Measurements from ENCODE around the gene ZNF770.

Gene ZNF770, protein sequence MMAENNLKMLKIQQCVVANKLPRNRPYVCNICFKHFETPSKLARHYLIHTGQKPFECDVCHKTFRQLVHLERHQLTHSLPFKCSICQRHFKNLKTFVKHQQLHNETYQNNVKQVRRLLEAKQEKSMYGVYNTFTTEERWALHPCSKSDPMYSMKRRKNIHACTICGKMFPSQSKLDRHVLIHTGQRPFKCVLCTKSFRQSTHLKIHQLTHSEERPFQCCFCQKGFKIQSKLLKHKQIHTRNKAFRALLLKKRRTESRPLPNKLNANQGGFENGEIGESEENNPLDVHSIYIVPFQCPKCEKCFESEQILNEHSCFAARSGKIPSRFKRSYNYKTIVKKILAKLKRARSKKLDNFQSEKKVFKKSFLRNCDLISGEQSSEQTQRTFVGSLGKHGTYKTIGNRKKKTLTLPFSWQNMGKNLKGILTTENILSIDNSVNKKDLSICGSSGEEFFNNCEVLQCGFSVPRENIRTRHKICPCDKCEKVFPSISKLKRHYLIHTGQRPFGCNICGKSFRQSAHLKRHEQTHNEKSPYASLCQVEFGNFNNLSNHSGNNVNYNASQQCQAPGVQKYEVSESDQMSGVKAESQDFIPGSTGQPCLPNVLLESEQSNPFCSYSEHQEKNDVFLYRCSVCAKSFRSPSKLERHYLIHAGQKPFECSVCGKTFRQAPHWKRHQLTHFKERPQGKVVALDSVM

DNA sequence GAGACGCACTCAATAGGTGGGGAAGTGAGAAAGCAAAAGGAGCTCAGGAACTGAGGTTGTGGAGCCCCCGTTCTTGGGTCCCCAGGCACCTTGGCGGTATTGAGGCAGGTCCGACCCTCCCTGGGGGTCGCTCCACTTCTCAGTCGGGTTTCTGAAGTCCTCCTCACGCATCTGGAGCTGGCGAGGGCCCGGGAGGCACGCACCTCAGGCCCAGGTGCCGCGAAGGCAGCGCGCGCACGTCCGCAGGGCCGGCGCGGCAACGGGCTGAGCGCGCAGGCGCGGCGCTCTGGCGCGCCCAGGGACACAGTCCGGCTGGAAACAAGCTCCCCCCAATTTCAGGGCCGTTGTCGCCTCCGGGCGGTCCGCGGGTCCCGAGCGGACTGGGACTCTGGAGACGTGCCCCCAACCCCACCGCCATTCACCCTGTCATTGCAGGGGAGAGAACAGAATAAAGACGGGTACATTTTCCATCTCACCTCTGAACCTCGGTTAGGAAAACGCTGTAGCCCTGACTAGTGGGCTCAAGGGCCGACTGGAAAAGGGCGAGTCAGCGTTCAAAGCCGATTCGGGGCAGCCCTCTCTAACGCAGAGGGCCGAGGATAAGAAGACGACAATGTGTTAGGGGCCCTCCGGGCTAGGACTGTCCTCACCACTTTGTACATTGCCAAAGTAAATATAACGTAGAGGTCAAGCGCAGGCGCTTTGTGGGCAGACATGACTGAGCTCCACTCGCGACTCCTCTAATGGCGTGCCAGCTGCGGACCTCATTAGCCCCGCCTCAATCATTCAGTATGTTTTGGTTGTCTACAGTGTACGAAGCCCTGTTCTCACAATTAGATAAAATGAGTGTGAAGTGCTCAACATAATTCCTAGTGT, at the start of gene ZNF770:
ZNF770 (minus strand) TSS at position 261 of the 876 bp plus-strand sequence. CDS start 4,853 bp downstream, outside the sequence.
- peak; percentile 35 for DNase-seq

DNA sequence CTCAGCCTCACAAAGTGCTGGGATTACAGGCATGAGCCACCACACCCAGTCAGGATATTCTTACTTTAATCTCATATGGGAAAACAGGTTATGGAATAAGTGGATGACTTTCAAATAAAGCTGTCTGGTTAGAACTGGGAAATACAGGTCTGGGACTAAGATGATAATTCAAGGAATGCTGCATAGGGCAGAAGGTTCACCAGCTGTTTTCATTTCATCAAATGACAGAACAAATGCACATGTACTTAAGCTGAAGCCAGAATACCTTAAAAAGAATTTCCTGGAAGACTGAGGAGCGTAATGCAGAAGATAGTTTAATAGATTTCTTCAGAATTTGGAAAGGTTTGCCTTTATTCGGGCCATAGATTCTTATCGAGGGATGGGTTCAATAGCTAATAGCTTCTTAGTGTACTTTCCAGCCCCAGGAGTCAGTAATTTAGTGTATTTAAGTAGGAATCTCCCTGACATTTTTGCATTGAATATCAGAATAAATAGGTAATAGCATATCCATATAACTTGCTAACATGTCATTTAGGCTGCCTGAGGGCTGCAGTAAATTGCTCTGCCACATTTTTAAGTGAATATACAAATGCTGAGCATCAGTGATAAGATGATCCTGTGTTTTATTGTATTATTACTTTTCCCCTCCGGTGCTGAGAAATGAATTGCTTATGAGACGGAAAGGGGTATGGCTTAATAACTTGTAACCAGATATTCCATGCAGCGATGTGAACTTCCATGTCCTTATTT, 40.3 kb upstream of the ZNF770 start:
- DNase-seq = no peak

GRCh38 chr15:35023804-35024203, 35.7 kb upstream of the ZNF770 start:
- DNase-seq = no peak

GRCh38 chr15:35020974-35021373, 32.9 kb upstream of the ZNF770 start:
- DNase-seq = no peak

DNA sequence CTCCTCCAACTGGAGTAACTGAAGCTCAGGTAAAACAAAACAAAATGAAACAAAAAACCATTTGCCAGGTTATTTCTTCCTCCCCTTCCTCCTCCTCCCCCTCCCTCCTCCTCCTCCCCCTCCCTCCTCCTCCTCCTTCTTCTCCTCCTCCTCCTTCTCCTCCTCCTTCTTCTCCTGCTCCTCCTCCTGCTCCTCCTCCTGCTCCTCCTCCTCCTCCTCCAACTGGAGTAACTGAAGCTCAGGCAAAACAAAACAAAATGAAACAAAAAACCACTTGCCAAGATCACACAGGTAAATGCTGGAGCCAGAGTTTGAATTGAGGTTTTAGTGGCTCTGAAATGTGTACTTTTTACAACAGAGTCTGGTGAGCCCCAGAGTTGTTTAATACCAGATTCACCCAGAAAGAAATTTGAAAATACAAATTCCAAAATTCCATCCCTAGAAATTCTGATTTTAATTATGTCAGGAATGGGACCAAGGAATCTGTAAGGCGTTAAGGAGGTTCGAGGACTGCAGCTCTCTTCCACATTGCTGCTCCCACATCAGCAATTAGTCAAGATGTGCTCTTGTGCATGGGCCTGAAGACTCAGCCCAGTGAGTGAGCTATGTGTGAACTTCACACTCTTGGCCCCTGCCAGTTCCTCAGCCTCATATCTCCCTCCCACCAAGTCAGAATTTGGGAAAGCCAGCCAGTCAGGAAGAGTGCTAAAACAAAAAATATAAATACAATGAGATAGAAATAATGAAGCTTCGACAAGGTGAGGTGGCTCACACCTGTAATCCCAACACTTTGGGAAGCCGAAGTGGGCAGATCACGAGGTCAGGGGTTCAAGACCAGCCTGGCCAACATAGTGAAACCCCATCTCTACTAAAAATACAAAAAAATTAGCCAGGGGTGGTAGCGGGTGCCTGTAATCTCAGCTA, 31.6 kb upstream of the ZNF770 start:
- DNase-seq = peak; percentile 16

GRCh38 chr15:35014241-35014640, 26.2 kb upstream of the ZNF770 start:
- DNase-seq = no peak

DNA sequence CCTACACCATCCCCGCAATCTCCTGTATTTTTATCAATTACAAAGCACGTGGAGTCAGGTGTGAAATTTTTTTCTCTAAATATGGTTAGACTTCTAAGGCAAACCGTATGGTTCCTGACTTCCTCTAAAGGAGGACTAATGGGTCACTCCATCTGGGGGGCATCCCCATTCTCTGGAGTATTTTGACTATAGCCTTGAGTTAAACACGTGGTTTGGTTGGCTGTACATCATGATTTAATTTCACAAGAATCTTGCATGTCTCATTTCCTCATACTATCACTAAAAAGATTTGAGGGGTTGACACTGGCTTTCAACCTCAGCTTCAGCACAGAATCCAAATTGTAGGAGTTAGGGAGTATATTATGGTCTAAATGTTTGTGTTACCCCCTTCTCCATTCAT, 25.3 kb upstream of the ZNF770 start:
- peak; percentile 49 for DNase-seq

DNA sequence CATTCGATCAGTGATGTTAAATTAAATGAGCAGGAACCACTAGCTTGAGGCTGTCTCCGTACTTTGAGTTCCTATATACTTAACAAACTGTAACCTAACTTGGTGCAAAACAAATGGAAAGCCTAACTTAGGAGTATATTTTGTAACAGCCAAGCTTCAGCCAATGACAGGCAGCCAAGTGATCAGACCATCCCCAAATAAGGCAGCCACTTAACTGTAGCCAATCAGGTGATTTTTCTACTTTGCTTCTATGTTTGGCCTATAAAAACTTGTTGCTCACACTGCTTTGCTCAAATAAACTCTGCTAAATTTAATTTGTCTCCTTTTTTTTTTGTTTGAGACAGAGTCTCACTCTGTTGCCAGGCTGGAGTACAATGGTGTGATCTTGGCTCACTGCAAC, 19.3 kb upstream of the ZNF770 start:
- DNase-seq = no peak

DNA sequence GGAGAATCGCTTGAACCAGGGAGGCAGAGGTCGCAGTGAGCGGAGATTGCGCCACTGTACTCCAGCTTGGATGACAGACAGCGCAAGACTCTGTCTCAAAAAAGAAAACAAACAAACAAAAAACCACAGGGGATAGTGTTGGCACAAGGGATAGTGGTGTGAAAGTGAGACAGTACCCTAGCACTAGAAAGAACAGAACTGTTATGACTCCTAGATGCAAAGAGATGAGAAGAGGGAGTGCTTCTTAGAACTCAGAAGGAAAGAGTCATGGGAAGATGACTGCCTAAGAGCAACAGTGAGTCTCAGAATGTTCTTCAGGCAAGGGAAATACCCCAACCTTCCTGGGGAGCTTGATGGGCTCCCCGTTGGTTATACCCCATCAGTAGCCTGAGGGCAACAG, 17.8 kb upstream of the ZNF770 start:
- no peak for DNase-seq

DNA sequence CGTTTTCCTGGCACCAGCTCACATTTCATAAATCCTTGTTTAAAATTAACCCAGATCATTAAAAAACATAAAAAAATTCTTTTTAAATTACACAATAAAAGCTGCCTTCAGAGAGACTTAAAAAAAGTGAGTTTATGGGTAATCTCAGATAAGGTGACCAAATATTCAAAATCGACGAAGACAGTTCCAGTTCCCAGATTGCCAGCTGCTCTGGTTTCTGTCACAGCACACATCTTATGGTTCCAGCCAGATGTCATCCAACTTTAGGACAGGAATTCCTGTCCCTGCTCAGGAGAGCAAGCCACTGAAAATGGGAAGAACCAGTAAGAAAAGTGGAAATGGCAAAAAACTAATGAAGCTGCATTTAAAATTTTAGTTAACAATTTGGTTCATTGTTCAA, 15.8 kb upstream of the ZNF770 start:
- no peak for DNase-seq

DNA sequence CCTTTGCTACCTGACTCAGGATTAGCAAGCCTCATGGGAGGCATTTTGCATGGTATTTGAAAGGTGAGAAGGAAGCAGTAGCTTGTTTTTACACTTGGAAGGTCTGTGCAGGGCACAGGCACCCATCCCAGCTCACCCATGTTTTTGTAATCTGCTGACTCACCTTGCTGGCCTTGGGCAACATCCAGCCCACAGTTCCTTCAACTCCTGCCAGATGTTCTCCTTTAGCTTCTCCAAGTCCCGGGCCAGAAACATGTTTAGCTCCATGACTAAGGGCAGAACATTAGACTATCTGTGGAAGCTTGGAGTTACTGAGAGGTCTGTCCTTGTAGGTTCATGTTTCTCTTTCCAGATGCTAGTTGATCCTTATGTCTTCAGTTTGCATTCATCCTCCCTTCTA, 12.4 kb upstream of the ZNF770 start:
- DNase-seq = peak; percentile 80

DNA sequence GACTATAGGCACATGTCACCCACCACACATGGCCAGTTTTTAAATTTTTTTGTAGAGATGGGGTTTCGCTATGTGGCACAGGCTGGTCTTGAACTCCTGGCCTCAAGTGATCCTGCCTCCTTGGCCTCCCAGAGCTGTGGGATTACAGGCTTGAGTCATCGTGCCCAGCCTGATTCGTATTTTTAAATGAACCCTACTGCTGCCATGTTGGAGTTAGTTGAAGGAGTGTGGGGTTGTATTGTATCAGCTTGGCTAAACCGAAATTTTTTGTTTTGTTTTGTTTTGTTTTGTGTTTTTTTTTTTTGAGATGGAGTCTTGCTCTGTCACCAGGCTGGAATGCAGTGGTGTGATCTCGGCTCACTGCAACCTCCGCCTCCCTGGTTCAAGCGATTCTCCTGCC, 11.8 kb upstream of the ZNF770 start:
- DNase-seq = peak; percentile 15

- no peak for DNase-seq
These were observed 6.8 kb upstream of the ZNF770 start for GRCh38 chr15:34994925-34995324.

GRCh38 chr15:34993877-34994276, 5.8 kb upstream of the ZNF770 start:
- DNase-seq = no peak

GRCh38 chr15:34993412-34993811, 5.3 kb upstream of the ZNF770 start:
- DNase-seq = no peak

DNA sequence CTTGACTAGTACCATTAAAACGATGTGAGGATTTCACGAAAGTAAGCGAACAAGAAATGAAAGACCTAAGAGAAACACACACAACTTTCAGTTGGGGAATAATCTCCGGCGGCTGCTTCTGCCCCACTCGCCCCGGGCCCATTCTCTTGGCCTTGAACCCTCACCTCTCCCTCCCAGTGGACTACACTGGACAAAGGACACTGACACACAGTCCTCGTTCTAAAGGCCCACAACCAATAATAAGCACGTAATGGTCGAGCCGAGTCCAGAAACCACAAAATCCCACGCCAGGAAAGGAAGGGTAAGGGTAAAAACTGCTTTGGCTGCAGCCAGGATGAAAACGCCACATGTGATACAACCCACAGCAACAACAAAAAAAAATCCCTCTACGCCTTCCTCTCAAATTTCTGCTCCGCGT, 469 bp downstream of the ZNF770 start:
- DNase-seq = no peak

GRCh38 chr15:34986771-34987480, 1.2 kb downstream of the ZNF770 start:
- no peak for DNase-seq

- DNase-seq = no peak
These were observed 1.8 kb downstream of the ZNF770 start for GRCh38 chr15:34986326-34986725.

DNA sequence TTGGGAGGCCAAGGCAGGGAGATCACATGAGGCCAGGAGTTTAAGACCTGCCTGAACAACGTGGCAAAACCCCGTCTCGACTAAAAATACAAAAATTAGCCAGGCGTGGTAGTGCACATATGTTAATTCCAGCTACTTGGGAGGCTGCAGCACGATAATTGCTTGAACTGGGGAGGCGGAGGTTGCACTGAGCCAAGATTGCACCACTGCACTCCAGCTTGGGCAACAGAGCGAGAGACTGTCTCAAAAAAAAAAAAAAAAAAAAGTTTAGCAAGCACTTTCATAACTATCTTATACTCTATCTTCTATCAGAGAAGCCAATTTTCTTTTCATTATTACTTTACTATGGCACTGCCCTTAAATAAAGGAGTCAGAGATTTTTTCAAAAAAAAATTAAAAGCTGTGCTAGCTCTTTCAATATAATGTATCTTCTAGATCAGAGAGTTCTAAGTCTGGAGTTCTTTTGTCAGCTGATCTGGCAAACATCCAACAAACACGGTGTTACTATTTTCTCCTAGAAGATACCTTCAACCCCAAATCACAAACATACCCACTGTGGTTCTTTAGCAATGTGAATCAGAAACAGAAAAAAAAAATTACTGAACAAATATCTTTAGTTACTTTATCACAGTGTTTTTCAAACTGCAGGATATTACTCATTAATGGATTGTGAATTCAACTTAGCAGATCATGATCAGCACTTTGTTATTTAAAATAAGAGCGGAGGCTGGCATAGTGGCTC, 3.0 kb downstream of the ZNF770 start:
- no peak for DNase-seq

DNA sequence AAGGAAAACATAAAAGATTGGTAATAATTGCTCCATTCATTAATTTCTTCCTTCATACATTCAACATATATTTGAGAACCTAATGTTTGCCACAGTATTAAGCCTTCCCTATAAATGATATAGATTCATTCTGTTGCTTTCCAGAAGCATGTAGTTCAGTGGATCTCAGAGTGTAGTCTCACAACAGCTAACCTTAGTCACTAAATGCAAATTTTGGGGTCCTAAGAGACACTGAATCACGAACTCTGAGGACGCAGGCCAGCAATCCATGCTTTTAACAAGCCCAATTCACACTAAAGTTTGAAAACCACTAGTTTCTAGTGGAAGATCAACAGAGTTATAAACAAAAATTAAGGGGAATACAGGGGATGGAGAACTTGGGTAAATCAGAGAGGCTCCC, 11.3 kb downstream of the ZNF770 start:
- DNase-seq = no peak

Data from NCI-H226 (cell line).